GM21717 (cell line): ENCODE data around the gene TTC3.

Experiments used
- ATAC-seq: cut with Tn5 transposase; IDR thresholded peaks from one replicate; pipeline ENCODE4 v1.9.1; 2021; ENCODE audit warnings: mild to moderate bottlenecking, moderate library complexity; ENCODE audit not compliant: unreplicated experiment

The TTC3 gene

DNA sequence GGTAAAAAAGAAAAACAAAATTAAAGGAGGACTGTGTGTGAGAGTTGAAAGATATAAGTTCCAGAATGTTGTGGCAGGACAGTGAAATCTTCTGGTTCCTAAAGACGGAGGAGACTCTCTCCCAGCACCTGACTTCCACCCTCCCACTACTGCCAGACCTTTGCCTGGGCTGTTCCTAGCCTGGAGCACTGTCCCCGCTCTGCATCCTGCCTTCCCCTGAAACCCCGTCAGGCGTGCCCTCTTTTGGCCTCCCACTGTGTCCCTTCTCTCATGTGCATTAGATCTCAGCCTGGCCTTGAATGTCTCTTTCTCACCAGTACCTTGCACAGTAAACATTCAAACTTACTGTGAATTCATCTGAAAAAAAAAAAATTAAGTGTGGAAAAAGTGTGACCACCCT, 120.0 kb downstream of the TTC3 start:
- ATAC-seq, result no peak

DNA sequence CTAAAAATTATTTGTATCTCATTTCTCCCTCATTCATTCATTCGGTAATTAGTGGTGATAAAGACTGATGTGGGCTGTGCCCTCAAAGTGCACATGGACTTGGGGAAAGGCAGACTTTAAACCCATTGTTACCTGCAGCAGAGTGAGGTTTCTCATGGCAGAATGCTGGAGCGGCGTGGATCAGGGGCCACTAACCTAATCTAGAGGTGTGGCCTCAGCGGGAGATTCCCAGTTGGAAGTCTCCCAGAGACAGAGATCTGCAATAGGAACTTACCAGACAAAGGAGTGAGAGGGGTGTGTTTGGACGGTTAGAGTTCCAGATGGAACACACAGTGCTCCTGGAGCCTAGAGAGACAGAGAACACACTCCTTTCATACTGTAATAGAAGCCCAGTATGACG, 120.6 kb downstream of the TTC3 start:
- ATAC-seq, result no peak

DNA sequence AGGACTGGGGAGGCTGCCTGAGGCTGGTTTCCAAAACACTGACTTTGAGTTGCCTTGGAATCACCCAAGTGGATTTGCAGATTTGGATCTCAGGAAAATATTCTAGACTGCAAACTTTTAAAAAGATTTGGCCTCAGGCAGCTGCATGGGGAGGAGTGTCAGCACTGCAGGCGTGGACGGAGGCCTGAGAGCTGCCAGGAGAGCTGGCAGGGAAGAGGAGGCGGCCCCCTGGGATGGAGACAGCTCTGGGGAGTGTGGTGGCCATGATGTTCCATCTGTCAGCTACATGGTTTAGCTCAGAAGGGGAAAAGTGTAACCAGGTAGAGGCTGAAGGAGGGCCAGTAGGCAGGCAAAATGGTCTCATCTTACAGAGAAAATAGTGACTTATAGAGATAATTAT, 122.0 kb downstream of the TTC3 start:
- ATAC-seq, result no peak

DNA sequence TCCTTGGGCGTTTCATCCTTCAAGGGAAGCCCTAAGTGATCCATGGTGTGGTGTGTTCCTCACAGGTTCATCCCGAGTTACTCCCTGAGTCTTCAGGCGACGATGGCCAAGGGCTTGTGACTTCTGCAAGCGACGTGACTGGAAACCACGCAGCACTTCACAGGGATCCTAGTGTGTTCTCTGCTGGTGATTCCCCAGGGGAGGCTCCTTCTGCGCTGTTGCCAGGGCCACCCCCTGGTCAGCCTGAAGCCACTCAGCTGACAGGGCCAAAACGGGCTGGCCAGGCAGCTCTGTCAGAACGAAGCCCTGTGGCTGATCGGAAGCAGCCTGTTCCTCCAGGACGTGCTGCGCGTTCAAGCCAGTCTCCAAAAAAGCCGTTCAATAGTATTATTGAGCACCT, 122.6 kb downstream of the TTC3 start:
- ATAC-seq, result no peak

DNA sequence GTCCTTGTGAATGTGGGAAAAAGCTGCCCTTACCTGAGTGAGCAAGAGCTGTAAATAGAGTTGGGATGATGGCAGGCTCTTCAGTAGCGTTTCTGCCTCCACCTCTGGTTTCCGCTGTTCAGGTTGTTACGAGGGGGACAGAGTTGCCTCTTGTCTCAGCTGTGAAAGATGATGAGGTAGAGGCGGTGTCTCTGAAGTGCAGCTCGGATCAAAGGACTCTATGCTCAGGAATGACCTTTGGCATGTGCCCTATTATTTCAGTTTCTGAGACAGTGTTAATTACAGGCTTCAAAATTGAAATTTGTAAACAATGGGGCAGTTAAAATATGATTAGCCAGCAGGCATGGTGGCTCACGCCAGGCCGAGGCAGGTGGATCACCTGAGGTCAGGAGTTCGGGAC, 123.8 kb downstream of the TTC3 start:
- no peak for ATAC-seq

DNA sequence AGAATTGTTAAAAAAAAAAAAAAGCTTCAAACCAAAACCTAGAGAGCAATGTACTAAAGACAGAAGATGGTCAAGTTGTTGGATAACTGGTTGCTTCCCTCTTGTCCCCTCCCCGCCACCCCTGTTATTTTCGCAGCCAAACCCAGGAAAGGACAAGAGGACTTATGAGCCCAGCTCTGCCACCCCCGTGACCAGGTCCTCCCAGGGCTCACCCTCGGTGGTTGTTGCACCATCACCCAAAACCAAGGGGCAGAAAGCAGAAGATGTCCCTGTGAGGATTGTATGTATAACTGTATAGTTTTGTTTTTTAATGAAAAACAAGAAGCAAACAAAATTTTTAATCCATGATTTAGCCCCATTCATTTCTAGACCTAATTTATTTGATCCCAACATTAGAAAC, 124.7 kb downstream of the TTC3 start:
- ATAC-seq, result no peak

DNA sequence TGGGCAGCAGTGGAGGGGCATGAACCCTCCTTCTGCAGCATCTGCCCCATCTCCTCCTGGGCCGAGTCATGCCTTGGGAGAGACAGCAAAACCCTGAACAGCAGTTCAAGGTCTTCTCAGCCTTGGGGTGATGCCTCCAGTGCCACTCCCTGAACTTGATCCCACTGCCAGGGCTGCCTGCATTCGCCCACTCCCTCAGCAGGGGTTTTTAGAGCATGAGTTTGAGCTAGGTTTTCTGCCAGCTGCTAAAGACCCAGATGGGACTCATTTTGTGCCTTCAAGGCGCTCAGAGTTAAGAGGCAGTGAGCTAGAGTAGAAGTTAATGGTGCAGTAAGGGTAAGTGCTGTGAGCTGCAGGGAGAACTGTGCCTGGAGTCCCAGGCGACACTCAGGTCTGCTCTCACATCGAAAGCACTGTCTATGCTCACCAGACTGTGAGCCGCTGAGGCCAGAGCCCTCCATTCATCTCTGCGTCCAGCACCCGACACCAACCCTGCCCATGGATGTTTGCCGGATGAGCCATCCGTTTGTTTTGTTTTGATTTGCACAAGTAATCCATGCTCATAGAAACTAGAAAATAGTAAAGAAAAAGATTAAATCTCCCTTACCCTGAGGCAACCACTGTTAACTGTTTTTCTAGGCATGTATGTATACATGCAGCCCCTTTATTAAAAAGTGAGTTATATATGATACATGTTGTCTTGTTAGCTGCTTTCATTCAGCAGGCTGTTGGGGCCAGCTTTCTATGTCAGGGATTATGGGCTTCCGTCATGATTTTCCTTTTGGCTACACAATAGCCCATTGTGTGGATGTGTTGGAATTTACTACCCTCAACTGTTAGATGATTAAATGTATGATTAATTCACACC, 126.2 kb downstream of the TTC3 start:
- ATAC-seq, result no peak

DNA sequence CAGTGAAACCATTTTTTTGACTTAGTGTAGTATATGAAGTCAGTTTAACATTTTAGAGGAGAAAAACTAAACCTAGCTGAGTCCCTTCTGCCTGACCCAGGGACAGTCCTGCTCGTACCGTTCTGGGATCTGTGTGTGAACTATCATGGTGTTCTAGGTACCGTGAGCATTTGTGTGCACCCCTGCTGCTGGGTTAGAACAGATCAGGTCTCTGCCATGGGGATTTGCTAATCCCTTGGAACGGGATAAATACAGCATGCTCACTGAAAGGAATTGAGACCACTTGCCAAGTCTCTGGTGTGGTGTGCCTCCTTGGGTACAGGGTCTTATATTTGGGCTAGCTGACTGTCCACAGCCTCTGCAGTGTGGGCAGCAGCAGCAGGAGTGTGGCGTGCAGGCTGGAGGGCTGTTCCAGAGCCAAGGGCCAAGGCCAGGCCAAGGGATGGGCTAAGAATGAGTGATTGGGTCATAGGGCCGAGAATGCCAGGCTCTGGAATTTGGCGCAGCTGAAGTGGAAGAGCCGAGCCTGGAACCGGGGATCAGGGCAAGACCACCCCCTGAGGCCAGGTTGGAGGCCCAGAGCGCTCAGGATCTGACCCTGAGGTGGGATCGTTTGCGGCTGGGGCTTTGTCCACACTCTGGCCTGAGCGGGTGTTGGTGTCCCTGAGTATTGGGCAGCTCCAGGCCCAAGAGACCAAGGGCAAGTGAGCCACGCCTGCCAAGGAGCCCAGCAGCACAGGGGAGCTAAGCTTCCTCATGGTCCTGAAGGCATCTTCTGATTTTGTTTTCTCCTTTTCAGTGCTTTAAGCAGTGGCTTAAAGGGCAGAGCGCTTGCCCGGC, 127.8 kb downstream of the TTC3 start:
- no peak for ATAC-seq

DNA sequence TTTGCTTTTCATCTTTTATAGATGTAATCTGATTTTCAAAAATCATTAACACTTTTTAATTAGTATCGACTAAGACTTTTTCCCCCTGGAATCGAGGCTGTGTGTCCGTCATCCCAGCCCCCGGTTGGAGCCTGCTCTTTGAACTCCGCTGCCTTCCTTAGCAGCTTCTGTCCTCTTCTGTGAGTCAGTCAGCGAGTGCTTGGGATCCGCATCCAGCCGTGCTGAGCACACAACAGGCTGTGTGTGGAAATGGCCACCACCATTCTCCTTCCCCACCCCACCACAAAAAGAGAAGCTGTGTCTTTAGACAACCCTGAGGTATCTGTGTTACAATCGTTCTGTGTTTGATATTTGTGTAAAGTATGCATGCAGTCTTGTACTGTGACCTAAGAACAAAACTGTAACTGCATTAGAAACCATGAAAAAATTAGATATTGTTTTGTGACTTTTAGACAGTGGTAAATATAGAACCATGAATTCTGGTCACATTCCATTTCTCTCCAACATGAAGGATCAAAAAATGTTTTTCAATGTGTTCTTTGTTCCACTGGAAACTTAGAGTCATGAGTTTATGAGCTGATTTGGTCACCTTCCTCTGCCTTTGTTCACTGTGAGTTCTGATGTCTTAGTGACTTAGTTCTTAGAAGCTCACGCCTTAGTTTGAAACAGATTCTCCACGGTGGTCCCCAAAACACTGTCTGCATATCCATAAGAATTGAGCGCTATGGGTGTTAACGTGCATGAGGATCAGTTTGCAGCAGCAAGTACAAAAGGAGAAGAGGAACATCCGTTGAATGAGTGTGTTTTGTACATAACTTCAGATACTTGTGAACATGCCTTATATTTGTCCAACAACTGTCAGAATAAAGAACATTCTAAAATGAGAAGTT, 129.4 kb downstream of the TTC3 start:
- no peak for ATAC-seq

DNA sequence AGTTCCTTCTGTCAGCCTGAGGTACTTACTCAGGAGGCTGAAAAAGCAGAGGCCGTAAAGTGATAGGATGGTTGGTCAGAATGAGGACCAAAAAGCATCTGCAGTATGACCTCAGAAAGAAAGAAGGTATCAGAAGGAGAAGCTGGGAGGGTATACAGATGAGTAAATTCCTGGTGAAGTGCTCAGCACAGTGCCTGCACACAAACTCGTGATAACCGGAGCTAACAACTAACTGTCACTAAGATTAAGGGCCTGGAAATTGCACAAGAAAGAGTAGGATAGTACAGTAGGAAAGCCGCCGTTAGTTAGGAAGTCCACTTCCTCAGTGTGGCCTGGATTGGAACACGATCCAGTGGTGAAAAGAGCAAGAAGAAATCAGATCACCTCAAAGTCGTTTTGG, 131.5 kb downstream of the TTC3 start:
- no peak for ATAC-seq

DNA sequence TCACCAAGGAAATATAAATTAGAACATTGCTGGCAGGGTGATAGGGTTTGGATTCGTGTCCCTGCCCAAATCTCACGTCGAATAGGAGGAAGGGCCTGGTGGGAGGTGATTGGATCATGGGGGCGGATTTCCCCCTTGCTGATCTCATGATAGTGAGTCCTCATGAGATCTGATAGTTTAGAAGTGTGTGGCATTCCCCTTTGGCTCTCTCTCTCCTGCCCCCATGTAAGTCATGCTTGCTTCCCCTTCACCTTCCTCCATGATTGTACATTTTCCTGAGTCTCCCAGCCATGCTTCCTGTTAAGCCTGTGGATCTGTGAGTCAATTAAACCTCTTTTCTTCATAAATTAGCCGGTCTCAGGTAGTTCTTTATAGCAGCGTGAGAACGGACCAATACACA, 133.4 kb downstream of the TTC3 start:
- ATAC-seq, result no peak

DNA sequence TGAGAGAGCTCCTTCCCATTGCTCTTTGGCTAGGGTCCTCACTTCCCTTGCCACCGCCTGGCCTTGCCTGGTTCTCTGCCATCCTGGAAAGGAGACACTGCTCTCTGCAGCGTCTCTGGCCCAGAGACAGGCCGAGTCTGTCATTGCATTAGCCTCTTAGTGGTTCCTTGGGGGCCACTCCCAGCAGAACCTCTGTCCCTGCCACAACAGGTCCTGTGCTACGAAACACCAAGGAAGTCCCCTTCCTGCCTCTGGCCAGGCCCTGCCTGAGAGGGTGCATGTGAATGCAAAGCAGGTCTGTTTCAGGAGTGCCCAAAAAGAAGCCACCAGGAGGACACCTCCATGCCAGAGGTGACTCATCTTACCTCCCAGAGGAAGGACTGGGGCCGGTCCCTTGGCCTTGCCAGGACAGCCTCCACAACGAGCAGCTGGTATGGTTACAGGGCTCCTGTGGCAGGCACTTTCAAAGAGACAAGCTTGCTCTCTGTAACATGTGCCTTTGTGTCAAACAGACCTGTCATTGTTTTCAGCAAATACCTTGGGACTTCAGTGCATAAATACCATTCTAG, 134.5 kb downstream of the TTC3 start:
- ATAC-seq, result peak; percentile 58

DNA sequence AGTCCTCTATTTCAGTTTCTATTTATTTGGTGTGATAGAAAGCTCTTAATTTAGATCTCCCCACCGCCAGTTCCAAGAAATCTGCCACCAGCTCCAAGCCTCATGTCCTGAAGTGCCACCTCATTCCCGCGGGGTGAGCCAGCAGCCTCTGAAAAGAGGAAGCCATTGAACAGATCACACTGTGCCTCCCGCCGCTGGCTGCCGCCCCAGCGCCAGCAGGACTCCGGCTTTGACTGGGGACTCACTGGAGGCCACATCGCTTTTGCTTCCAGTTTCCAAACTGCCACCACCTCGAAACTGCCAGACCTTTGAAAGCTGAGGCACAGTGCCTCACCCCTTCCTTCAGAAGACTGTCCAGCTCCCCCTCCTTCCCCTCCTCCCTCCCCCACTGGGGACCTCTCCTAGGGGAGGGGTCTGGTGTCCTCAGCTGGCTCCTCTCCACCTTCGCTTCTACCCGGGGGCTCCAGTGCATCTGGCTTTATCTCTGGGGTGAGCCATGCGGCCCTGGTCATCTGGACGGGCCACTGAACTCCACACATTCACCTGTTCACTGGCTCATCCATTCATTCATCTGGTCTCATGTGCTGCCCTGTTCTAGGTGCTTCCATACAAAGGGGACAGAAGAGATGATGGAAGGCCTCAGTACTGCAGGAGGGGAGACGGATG, 135.1 kb downstream of the TTC3 start:
- peak; percentile 49 for ATAC-seq

DNA sequence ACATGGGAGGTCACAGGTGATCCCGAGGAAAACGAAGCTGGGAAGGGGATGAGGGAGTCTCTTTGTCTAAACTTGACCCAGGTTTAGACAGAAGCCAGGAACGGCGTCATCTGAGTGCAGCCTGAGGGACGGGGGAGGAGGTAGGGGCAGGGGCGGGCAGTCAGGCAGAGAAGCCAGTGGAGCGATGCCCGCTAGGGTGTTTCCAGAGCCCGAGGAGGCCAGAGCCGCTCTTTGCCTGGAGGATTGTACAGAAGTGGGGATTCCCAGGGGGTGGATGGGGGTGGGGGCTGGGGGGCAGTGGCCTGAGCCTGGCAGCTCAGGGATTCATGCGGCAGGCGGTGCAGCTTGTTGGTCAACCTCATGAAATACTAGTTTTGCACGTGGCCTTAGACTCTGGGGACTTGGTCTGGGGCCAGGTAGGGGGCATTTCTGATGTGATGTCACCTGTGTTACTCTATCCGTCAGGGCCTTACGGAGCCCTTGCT, 135.7 kb downstream of the TTC3 start:
- peak; percentile 35 for ATAC-seq

DNA sequence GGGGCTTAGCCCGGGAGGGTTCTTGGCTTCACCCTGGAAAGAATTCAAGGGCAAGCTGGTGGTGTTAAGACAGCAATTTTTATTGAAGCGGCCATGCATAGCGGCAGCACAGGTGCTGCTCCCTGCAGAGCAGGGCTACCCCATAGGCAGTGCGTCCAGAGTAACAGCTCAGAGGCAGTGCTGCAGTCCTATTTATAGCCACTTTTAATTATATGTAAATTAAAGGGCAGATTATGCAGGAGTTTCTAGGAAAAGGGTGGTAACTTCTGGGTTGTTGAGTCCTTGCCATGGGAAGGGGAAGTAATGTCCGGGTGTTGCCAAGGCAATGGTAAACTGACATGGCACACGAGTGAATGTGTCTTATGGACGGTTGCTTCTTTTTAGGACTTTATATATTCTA, 137.1 kb downstream of the TTC3 start:
- ATAC-seq, result no peak

DNA sequence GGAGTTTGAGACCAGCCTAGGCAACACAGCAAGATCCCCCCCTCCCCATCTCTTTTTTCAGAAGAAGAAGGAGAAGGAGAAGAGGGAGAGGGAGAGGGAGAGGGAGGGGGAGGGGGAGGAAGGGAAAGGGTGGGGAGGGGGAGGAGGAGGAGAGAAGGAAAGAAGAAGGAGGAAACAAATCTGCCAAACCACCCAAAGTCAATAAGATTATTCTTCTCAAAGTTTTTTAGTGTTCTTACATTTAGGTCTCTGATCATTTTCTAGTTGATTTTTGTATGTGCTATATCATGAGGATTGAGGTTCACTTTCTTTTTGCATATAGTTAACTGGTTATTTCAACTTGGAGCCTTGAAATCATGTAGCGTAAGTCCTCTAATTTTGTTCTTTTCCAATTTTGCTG, 137.7 kb downstream of the TTC3 start:
- ATAC-seq, result no peak

DNA sequence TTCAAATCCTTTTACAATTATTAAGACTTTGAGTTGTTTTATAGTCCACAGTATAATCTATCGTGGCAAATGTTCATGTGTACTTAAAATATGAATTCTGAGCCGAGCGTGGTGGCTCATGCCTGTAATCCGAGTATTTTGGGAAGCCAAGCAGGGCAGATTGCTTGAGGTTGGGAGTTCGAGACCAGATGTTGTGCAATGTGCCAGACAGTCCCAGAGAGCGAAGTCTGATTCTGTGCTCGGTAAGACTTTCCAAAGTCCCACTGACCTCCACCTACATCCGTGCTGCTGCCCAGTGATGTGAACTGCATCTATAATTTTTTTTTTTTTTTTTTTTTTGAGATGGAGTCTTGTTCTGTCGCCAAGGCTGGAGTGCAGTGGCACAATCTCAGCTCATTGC, 141.9 kb downstream of the TTC3 start:
- ATAC-seq, result no peak

DNA sequence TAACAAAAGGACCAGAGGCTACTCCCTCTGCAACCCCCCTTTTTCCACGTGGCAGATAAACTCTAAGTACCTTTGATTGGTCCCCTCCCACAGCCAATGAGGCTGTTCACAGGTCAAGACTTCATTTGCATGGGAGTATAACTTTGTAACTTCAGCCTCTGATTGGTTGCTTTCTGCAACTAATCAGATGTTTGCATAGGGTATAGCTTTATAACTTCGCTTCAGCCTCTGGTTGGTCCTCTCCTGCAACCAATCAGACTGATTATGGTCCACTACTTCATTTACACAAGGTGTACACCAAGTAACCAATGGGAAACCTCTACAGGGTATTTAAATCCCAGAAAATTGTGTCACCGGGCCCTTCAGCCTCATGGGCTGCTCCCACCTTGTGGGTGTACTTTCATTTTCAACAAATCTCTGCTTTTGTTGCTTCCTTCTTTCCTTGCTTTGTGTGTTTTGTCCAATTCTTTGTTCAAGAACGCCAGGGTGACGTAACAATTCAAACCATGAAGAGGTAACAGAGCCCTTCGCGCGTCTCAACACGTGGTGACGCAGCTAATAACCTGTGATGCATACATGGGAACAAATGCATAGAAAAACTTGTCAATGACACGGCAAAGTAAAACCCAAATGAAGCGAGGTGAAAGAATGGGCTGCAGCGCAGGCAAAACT, 146.8 kb downstream of the TTC3 start:
- no peak for ATAC-seq

DNA sequence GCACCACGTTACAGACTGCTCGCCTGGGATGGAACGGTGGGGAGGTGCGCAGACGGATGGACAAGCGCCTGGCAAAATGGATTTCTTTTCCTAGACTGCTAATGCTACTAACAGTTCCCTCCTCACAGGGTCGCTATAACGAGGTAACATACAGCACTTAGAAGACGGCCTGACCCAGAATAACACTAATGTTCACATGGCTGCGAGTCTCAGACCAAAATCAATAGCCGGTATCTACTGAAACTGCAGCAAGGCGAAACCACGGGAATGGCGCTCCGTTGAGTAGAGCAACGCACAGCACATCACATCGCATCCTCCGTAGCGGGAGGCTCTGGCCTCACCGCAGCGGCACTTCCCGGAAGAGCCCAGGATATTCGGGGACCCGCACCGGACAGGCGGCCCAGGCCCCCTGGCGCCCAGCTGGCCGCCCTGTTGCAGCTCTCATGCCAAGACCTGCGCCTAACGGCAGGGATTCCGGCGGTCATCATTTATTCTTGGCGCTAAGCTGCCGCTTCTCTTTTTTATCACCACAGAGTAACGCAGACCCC, 147.5 kb downstream of the TTC3 start:
- peak; percentile 43 for ATAC-seq
